ENCODE results near the gene TDRD3.

The TDRD3 gene

DNA sequence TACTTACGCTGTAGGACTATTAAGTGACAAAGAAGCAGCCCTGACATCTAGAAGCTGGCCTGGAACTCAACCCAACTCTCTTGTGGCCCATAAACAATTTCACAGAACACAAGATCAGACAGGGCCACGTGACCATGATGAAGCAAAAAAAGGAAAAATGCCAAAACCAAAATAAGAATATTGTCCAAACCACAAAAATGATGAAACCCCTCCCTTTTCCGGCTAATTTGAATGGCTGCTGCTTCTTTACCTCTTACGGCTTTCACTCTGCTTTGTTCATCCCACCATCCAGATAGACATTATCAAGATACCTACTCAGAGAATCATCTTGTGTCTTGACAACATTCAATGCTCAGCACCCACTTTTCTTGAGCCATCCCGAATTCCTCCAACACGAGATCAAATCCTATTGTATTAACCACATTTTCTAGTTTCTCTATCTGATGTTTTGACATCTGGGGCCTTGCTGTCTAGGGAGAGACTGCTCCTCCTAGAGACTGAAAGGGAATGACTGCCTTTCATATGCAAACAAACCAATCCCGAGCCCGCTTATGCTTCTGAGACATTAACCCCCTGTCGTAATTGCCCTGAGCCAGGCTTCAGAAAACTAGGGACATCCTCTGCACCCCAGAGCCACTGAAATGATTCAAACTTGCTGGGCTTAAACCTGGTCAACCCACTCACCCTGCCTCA, 186.3 kb downstream of the TDRD3 start:
- no peak for DNase-seq

DNA sequence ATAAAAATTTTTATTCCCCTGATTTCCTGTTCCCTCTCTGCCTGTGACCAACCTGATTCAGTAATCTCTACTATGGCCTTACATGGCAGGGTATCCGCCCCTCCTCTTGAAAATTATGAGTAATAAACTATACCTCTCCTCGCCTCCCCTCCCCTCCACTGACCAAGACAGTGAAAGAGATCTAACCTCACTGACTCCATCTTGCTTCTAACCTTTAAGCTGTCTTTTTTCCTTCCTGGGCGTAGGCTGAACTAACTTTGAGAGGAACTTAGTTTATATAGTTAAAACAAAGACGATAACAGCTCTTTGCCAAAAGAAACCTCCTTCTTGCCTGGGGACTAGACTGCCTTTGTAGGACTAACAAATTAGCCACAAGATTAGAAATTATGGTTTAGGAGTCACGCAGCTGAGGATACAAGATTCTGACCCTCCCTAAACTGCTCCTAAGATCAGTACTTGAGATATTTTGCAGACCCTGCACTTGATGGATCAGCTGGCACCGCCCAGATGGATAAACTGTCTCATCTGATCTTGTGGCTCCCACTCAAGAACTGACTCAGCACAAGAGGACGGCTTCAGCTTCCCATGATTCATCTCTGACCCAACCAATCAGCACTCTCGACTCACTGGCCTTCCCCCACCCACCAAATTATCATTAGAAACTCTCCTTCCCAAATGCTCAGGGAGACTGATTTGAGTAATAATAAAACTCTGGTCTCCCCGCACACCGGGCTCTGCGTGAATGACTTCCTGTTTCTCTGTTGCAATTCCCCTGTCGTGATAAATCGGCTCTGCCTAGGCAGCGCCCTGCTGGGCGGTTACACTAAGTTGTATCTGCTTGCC, 187.1 kb downstream of the TDRD3 start:
- no peak for DNase-seq

DNA sequence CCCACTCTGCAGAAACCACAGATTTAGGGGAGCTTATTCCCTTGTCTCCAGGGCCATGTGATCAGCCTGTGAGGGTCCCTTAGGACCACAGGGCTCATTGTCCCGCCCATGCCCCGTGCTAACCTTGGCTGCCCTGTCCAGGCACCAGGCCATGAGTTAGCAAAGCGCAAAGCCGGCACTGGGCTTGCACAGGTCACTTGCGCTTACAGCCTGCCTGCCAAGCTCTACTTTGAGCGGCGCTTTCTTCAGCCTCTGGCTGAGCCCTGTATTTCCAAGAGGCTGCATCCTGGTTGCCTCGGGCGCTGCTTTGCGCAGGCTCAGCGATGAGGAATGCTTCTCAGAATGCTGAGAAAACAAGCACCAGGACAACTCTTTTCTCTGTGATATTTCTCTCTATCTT, 188.0 kb downstream of the TDRD3 start:
- DNase-seq = no peak

GRCh38 chr13:60590800-60591747, 194.1 kb downstream of the TDRD3 start:
- no peak for DNase-seq

- no peak for DNase-seq
These were observed 206.0 kb downstream of the TDRD3 start for GRCh38 chr13:60603049-60603448.

GRCh38 chr13:60604058-60604457, 207.0 kb downstream of the TDRD3 start:
- DNase-seq = no peak

- DNase-seq = no peak
These were observed 211.9 kb downstream of the TDRD3 start for GRCh38 chr13:60608954-60609353.

GRCh38 chr13:60611523-60611922, 214.5 kb downstream of the TDRD3 start:
- no peak for DNase-seq

DNA sequence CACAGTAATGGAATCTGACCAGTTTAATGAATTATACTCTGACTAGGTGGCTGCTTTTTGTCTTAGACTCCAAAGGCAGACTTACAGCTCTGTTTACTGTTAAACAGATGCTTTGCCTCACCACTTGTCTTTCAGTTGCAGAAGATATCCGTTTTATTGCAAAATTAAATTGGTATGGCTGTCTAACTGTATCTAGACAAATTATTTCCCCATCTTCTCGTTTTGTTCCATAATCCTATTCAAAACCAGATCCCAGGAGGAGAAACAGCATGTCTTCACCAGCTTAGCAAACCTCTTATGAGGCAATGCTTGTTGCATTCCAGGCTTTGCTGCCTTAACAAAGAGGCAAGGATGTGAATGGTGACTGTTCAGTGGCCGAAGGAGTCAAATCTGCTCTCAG, 215.6 kb downstream of the TDRD3 start:
- DNase-seq = no peak

GRCh38 chr13:60613080-60613479, 216.1 kb downstream of the TDRD3 start:
- no peak for DNase-seq

DNA sequence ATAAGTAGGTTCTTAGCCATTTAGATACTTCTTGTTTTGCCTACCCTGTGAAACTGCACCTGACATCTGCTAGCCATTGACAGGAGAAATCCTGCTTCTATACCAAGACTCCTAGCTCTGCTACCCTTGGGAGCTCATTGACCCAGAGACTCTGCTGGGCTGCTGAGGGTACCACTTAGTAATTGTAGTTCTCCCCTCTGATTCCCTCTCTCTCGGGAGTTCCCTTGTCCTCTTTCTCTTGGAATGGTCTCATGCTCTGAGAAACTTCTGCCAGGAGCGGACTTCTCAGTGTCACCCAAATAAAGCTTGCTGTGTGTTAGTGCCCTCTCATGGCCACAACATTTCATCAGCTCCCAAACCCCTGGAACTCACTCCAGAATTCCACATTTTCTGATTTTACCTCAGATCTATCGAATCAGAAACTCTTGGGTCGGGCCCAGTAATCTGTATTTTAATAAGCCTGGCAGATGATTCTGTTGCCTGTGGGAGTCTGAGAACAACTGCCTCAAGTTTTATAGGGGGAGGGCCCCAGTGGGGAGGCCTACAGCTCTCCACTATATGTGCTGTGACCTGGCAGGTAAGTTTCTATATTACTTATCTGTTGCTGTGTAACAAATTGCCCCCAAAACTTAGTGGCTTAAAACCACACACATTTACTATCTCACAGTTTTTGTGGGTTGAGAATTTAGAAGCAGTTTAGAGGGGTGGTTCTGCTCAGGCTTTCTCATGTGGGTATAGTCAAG, 221.1 kb downstream of the TDRD3 start:
- DNase-seq = no peak

DNA sequence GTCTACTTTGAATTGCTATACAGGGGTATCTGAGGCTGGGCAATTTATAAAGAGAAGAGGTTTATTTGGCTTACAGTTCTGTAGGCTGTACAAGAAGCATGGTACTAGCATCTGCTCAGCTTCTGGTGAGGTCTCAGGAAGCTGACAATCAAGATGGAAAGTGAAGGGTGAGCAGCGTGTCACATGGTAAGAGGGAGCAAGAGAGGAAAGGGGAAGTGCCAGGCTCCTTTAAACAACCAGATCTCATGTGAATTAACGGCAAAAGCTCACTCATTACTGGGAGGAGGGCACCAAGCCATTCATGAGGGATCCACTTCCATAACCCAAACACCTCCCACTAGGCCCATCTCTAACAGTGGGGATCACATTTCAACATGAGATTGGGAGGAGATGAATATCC, 222.4 kb downstream of the TDRD3 start:
- DNase-seq = no peak

GRCh38 chr13:60620611-60621395, 223.8 kb downstream of the TDRD3 start:
- no peak for DNase-seq

- DNase-seq = no peak
These were observed 226.1 kb downstream of the TDRD3 start for GRCh38 chr13:60623151-60623550.
